HG02571 (cell line): Measurements from ENCODE around the gene MYLK.

Experiments used
- ATAC-seq: cut with Tn5 transposase; IDR thresholded peaks from one replicate; pipeline ENCODE4 v1.9.1; 2021; ENCODE audit warnings: mild to moderate bottlenecking, moderate library complexity; ENCODE audit not compliant: unreplicated experiment

The MYLK gene

GRCh38 chr3:123652342-123652984 lies 231.7 kb downstream of the MYLK start:
- ATAC-seq = no peak

- ATAC-seq = no peak
Measured at GRCh38 chr3:123651449-123652341, 232.4 kb downstream of the MYLK start.

- ATAC-seq = no peak
Measured at GRCh38 chr3:123650101-123650500, 234.0 kb downstream of the MYLK start.

GRCh38 chr3:123648696-123649405 lies 235.3 kb downstream of the MYLK start:
- ATAC-seq = no peak

GRCh38 chr3:123644358-123644757 lies 239.8 kb downstream of the MYLK start:
- no peak for ATAC-seq

- ATAC-seq = no peak
Measured at GRCh38 chr3:123642957-123643330, 241.2 kb downstream of the MYLK start.

GRCh38 chr3:123642182-123642956 lies 241.8 kb downstream of the MYLK start:
- peak; percentile 71 for ATAC-seq

GRCh38 chr3:123641505-123641904 lies 242.6 kb downstream of the MYLK start:
- ATAC-seq = no peak

- ATAC-seq = no peak
Measured at GRCh38 chr3:123640740-123641462, 243.2 kb downstream of the MYLK start.

GRCh38 chr3:123640311-123640710 lies 243.8 kb downstream of the MYLK start:
- ATAC-seq = no peak

GRCh38 chr3:123638936-123639689 lies 245.0 kb downstream of the MYLK start:
- no peak for ATAC-seq

GRCh38 chr3:123637841-123638240 lies 246.3 kb downstream of the MYLK start:
- ATAC-seq = no peak

GRCh38 chr3:123637131-123637530 lies 247.0 kb downstream of the MYLK start:
- no peak for ATAC-seq

- ATAC-seq = no peak
Measured at GRCh38 chr3:123636431-123636841, 247.7 kb downstream of the MYLK start.

GRCh38 chr3:123635717-123636116 lies 248.4 kb downstream of the MYLK start:
- no peak for ATAC-seq

GRCh38 chr3:123635217-123635616 lies 248.9 kb downstream of the MYLK start:
- no peak for ATAC-seq

- no peak for ATAC-seq
Measured at GRCh38 chr3:123634149-123635051, 249.7 kb downstream of the MYLK start.

GRCh38 chr3:123633530-123633929 lies 250.6 kb downstream of the MYLK start:
- ATAC-seq = no peak
